ENCODE results near the gene WASHC3. TPM values are rescaled to one million over a fixed set of nuclear protein-coding genes. Genes with fewer than 3 reads are reported as not detected.

The WASHC3 gene
- total RNA-seq, 2 donors from 2014 or later, result 60.9 to 110 TPM

- no peak for DNase-seq (ENCODE audit: low spot score)
- Histone ChIP-seq H3K27me3 (replicated peaks; ENCODE audit: insufficient read depth) (no peaks in the 10 kb centered on the region), H3K9me3 (no peaks in the 10 kb centered on the region), H3K4me1 (replicated peaks) (no peaks in the 10 kb centered on the region), H3K27ac (no peak overlapping the region), H3K4me3 (no peak overlapping the region), H3K36me3 (no peaks in the 10 kb centered on the region)
- intact Hi-C loops (cut with DNase I), result no loop called here
- TF ChIP-seq POLR2A (IDR thresholded peaks at IDR 0.05), result no peak
- TF ChIP-seq CTCF (IDR thresholded peaks at IDR 0.05), result no peak
- TF ChIP-seq POLR2AphosphoS5 (IDR thresholded peaks at IDR 0.05), result no peak
- 87% methylated on average over 4 of the region's 4 CpGs for WGBS
Measured at GRCh38 chr12:102029141-102029540, 32.6 kb downstream of the WASHC3 start.

DNA sequence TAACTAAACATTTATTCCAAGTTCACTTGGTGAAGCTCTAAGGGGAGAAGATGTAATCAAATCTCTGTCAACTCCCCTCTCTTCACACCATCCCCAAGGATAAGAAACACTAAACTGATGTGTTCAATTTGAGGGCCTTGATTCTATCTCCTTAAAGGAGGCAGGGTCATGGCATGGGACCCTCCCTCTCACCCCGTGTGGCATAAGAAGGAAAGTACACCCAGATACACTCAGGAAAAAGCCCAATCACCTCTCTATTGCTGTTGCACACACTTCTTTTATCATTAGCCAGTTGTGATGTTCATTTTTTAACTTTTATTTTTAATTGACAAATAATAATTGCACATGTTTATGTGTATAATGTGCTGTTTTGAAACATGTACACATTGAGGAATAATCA is 35.1 kb downstream of the WASHC3 start:
- 61% methylated on average over 1 of the region's 1 CpG for WGBS
- no peak overlapping the region for H3K27ac ChIP-seq
- H3K27me3 ChIP-seq (replicated peaks; ENCODE audit: insufficient read depth), result no peaks in the 10 kb centered on the region
- H3K4me1 ChIP-seq (replicated peaks), result peaks cover 8% of the 10 kb centered on the region
- no peak for DNase-seq (ENCODE audit: low spot score)
- no peak overlapping the region for H3K4me3 ChIP-seq
- no peaks in the 10 kb centered on the region for H3K9me3 ChIP-seq
- intact Hi-C loops (cut with DNase I), result no loop called here
- TF ChIP-seq POLR2AphosphoS5 (IDR thresholded peaks at IDR 0.05) (no peak), POLR2A (IDR thresholded peaks at IDR 0.05) (no peak), CTCF (IDR thresholded peaks at IDR 0.05) (no peak)
- no peaks in the 10 kb centered on the region for H3K36me3 ChIP-seq

DNA sequence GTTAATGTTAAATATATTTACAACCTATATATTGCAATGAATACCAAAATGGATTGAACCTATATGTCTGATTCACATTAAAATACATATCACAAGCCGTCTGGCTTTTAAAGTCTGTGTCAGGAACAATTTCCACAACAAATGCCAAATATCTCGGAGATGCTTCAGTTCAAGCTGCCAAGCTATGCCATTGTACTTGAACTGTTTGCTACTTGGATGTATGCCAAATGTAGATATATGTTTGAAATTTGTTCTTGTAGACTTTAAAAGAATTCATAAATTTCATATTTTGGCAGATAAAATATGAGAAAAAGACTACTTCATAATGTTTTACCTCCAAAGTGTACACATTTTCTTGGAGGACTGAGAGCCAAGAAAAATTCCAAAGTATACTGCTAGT is 37.0 kb downstream of the WASHC3 start:
- Histone ChIP-seq H3K27me3 (replicated peaks; ENCODE audit: insufficient read depth) (no peaks in the 10 kb centered on the region), H3K4me1 (replicated peaks) (peaks cover 8% of the 10 kb centered on the region), H3K4me3 (no peak overlapping the region), H3K27ac (no peak overlapping the region), H3K36me3 (no peaks in the 10 kb centered on the region), H3K9me3 (no peaks in the 10 kb centered on the region)
- intact Hi-C loops (cut with DNase I), result no loop called here
- 28% methylated on average over 2 of the region's 2 CpGs for WGBS
- no peak for DNase-seq (ENCODE audit: low spot score)
- no peak for TF ChIP-seq CTCF (IDR thresholded peaks at IDR 0.05)
- no peak for TF ChIP-seq POLR2A (IDR thresholded peaks at IDR 0.05)
- no peak for TF ChIP-seq POLR2AphosphoS5 (IDR thresholded peaks at IDR 0.05)

DNA sequence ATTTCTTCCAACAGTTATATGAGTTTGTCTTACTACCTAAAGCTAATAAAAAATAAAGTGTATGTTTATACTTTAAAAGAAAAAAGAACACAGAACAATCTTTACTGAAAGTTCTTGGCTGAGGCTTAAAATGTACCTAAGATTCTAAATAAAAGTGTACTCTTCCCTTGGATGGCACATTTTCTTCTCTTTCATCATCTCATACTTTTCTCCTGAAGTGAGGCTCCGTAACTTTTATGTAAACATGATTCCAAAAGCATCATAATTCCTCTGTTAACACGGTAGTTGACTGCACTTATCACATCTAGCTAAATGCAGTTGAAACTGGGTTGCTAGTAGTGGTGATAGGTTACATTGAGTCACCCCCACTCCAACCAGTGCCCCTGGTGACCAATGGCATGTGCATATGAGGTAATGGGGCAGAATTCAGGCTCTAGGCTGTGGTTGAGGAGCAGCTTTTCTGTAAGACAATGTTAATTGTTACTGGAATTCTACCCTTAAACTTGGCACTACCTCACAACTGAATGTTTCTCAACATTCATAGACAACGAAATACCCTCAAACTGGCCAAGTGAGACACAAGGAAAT is 38.4 kb downstream of the WASHC3 start:
- intact Hi-C loops (cut with DNase I), result no loop called here
- no peaks in the 10 kb centered on the region for H3K36me3 ChIP-seq

More for the DNA sequence above, 38.4 kb downstream of the WASHC3 start:
- Histone ChIP-seq H3K27me3 (replicated peaks; ENCODE audit: insufficient read depth) (no peaks in the 10 kb centered on the region), H3K27ac (peak overlapping the region in 1 of 2 donors; percentile 30), H3K4me3 (no peak overlapping the region), H3K4me1 (replicated peaks) (peaks cover 8% of the 10 kb centered on the region), H3K9me3 (no peaks in the 10 kb centered on the region)
- no peak for DNase-seq (ENCODE audit: low spot score)
- peak; percentile 36 for TF ChIP-seq POLR2AphosphoS5 (IDR thresholded peaks at IDR 0.05)
- no peak for TF ChIP-seq CTCF (IDR thresholded peaks at IDR 0.05)
- 34% methylated on average over 3 of the region's 3 CpGs for WGBS

Measured in prostate gland (tissue), 2 donors.